K562 (cell line): ENCODE measurements around the gene C16orf74. TPM values are rescaled to one million over a fixed set of nuclear protein-coding genes. Genes with fewer than 3 reads are reported as not detected.
A peak's percentile ranks its signal among the peaks of the same experiment; 100 is the strongest.

Source experiments
- BDP1 ChIP-seq: IDR thresholded peaks from 3 replicates; pipeline ENCODE4 v1.6.1; 2011; ENCODE audit not compliant: insufficient read length, insufficient read depth
- BRCA1 ChIP-seq, 2 experiments: fragments of 450-650 bp in 1 of 2; sonication (generic) in 1 of 2; formaldehyde crosslinking in 1 of 2; IDR thresholded peaks; 2 replicates each; pipeline versions ENCODE4 v1.5.0 to v1.6.1; 2017 to 2020; ENCODE audit warnings: mild to moderate bottlenecking in 1 of 2, missing genetic modification reagents in 1 of 2
- C11orf30 ChIP-seq: fragments of 450-650 bp; IDR thresholded peaks from 2 replicates; pipeline ENCODE4 v1.6.1; 2016; ENCODE audit warnings: low read depth, mild to moderate bottlenecking
- ELF2 ChIP-seq: fragments of 250-450 bp; sonication (Bioruptor Pico); IDR thresholded peaks from 2 replicates; pipeline ENCODE4 v1.5.0; 2021; ENCODE audit warnings: mild to moderate bottlenecking
- ETV1 ChIP-seq: fragments of 450-650 bp; conservative IDR thresholded peaks from 2 replicates; pipeline ENCODE4 v1.6.1; 2016; ENCODE audit warnings: missing genetic modification characterization, control low read depth, low read depth, missing compliant biosample characterization
- FOS ChIP-seq: IDR thresholded peaks from 3 replicates; pipeline ENCODE4 v1.6.1; 2011; ENCODE audit not compliant: insufficient read length; ENCODE audit errors: extremely low read depth
- IRF2 ChIP-seq: sonication (generic); formaldehyde crosslinking; IDR thresholded peaks from 2 replicates; pipeline ENCODE4 v1.8.1; 2022; ENCODE audit warnings: mild to moderate bottlenecking, missing genetic modification reagents
- KDM4B ChIP-seq, 2 experiments: fragments of 450-650 bp in 1 of 2; sonication (generic) in 1 of 2; IDR thresholded peaks; 2 replicates each; pipeline ENCODE4 v1.6.1; 2016 to 2017; ENCODE audit warnings: borderline replicate concordance in 2 of 2, antibody characterized with exemption in 1 of 2, low read depth in 1 of 2, mild to moderate bottlenecking in 1 of 2
- KLF13 ChIP-seq: fragments of 450-650 bp; IDR thresholded peaks from 2 replicates; pipeline ENCODE4 v1.6.1; 2016; ENCODE audit warnings: missing genetic modification characterization, low read depth, mild to moderate bottlenecking, missing compliant biosample characterization, moderate library complexity, borderline replicate concordance
- LARP7 ChIP-seq: fragments of 450-650 bp; IDR thresholded peaks from 2 replicates; pipeline ENCODE4 v1.6.1; 2016
- MBD2 ChIP-seq: sonication (generic); IDR thresholded peaks from 2 replicates; pipeline ENCODE4 v1.6.1; 2016; ENCODE audit warnings: low read depth, borderline replicate concordance
- MEF2D ChIP-seq: conservative IDR thresholded peaks from 2 replicates; pipeline ENCODE4 v1.6.1; 2016; ENCODE audit warnings: low read depth, missing genetic modification characterization, missing compliant biosample characterization
- MTA3 ChIP-seq: fragments of 450-650 bp; formaldehyde crosslinking; IDR thresholded peaks from 2 replicates; pipeline ENCODE4 v1.6.1; 2017; ENCODE audit warnings: mild to moderate bottlenecking, borderline replicate concordance
- NBN ChIP-seq: fragments of 450-650 bp; IDR thresholded peaks from 2 replicates; pipeline ENCODE4 v1.6.1; 2016; ENCODE audit warnings: low read depth, mild to moderate bottlenecking
- NCOA2 ChIP-seq, 2 experiments: fragments of 450-650 bp; IDR thresholded peaks; 2 replicates each; pipeline ENCODE4 v1.6.1; 2018; ENCODE audit warnings: mild to moderate bottlenecking in 2 of 2, moderate library complexity in 1 of 2; ENCODE audit not compliant: partially characterized antibody in 2 of 2
- NR3C1 ChIP-seq: sonication (generic); formaldehyde crosslinking; IDR thresholded peaks from 2 replicates; pipeline ENCODE4 v1.8.1; 2022; ENCODE audit warnings: missing genetic modification reagents
- POLR2G ChIP-seq: fragments of 200-400 bp; formaldehyde crosslinking; IDR thresholded peaks from 2 replicates; pipeline ENCODE4 v1.6.1; 2017; ENCODE audit warnings: low read depth, mild to moderate bottlenecking, antibody characterized with exemption, low read length, moderate library complexity
- RBM34 ChIP-seq: fragments of 200-400 bp; formaldehyde crosslinking; IDR thresholded peaks from 2 replicates; pipeline ENCODE4 v1.6.1; 2018; ENCODE audit warnings: low read length, borderline replicate concordance; ENCODE audit not compliant: insufficient read depth
- SAFB ChIP-seq: fragments of 200-400 bp; formaldehyde crosslinking; IDR thresholded peaks from 2 replicates; pipeline ENCODE4 v1.6.1; 2017; ENCODE audit warnings: low read depth, low read length, borderline replicate concordance
- SP1 ChIP-seq: sonication (generic); formaldehyde crosslinking; IDR thresholded peaks from 2 replicates; pipeline ENCODE4 v1.8.1; 2022; ENCODE audit warnings: mild to moderate bottlenecking, missing genetic modification reagents
- SPI1 ChIP-seq: IDR thresholded peaks from 2 replicates; pipeline ENCODE4 v1.6.1; 2011; ENCODE audit warnings: low read depth, low read length, control low read depth, borderline replicate concordance
- SUPT5H ChIP-seq: fragments of 450-650 bp; IDR thresholded peaks from 2 replicates; pipeline ENCODE4 v1.6.1; 2016
- TCF7 ChIP-seq: sonication (generic); IDR thresholded peaks from 2 replicates; pipeline ENCODE4 v1.6.1; 2016; ENCODE audit warnings: antibody characterized with exemption, borderline replicate concordance
- ZNF224 ChIP-seq: sonication (generic); formaldehyde crosslinking; IDR thresholded peaks from 2 replicates; pipeline ENCODE4 v1.8.0; 2022; ENCODE audit warnings: mild to moderate bottlenecking, missing genetic modification reagents
- ZNF76 ChIP-seq: fragments of 250-450 bp; sonication (Bioruptor Pico); IDR thresholded peaks from 2 replicates; pipeline ENCODE4 v1.4.0; 2020; ENCODE audit warnings: mild to moderate bottlenecking, moderate library complexity, borderline replicate concordance
- polyA plus RNA-seq, 8 experiments: library from polyadenylated mRNA; depleted of rRNA in 4 of 8; stranded (reverse) in 5 of 8; unstranded in 3 of 8; fragments of >200 nt; fragmentation: Nextera tagmentation in 2 of 8; fragmentation: Illumina TruSeq in 1 of 8; extraction: Ambion mirVana in 2 of 8; extraction: Trizol in 1 of 8; gene quantifications; 2 replicates each; pipeline versions ENCODE4 v1.2.1 to v1.2.3, GENCODE V29; 2011 to 2014; ENCODE audit warnings: inconsistent platforms in 1 of 8, missing spikeins in 1 of 8
- total RNA-seq, 7 experiments: library from RNA; depleted of rRNA in 6 of 7; stranded (reverse); fragments of >200 nt in 6 of 7; fragmentation: Illumina TruSeq in 2 of 7; extraction: Trizol in 2 of 7; gene quantifications; 2 replicates each; pipeline versions ENCODE4 v1.2.1 to v1.2.3, GENCODE V29; 2011 to 2021; ENCODE audit warnings: low replicate concordance in 1 of 7
- TF ChIP-seq, protein P1 (sequence below): fragments of 450-650 bp; IDR thresholded peaks from 2 replicates; pipeline ENCODE4 v1.6.1; 2016; ENCODE audit warnings: missing biosample characterization, missing genetic modification characterization
- TF ChIP-seq, protein P2 (sequence below): sonication (generic); formaldehyde crosslinking; IDR thresholded peaks from 2 replicates; pipeline ENCODE4 v1.8.0; 2022; ENCODE audit warnings: mild to moderate bottlenecking, missing genetic modification reagents

C16orf74 gene
- total and polyA plus RNA-seq, 9 of the 15 experiments (the other 6 are each of a cell fraction or from before 2014, with no cell fraction given), result not detected

DNA sequence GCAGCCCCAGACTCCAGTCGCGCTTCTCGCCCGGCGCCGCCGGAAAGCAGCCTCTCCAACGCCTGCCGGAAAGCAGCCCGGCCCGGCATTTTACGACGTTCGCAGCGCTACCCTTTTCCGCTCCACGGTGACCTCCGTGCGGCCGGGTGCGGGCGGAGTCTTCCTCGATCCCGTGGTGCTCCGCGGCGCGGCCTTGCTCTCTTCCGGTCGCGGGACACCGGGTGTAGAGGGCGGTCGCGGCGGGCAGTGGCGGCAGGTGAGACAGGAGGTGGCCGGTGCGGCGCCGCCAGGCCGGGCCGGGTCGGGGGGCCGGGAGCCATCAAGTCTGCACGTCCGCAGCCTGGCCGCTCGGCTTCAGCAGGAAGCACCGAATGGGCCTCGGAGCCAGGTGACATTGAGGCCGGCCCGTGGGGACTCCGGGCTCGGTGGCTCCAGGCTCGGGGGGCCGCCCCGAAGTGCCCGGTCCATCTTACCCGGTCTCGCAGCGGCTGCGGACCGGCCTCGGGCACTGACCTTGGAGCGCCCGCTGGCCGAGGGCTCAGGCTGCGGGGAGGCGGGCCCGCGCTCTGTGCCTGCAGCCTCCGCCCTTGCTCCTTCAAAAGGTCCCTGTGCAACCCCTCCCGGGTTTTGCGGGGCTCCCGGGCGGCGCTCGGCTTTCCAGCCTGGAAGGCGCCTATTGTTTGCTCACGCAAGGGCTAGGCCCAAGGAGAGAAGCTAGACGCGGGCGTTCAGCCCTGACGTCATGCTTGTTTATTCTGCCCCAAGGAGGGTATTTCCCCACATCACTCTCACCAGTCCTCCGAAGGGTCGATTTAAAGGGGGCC, 48.8 kb upstream of the C16orf74 start, which contains the start of the genes COX4I1 and EMC8 (continued):
- no peak for TF ChIP-seq KLF13 (tag)
- TF ChIP-seq, protein P1, sequence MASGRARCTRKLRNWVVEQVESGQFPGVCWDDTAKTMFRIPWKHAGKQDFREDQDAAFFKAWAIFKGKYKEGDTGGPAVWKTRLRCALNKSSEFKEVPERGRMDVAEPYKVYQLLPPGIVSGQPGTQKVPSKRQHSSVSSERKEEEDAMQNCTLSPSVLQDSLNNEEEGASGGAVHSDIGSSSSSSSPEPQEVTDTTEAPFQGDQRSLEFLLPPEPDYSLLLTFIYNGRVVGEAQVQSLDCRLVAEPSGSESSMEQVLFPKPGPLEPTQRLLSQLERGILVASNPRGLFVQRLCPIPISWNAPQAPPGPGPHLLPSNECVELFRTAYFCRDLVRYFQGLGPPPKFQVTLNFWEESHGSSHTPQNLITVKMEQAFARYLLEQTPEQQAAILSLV (tag), result no peak
- TF ChIP-seq ZNF76 (CRISPR knock-in tag), result peak; percentile 85
- TF ChIP-seq NR3C1 (CRISPR knock-in tag), result no peak
- TF ChIP-seq SAFB, result no peak
- no peak for TF ChIP-seq IRF2 (CRISPR knock-in tag)
- no peak for TF ChIP-seq RBM34
- TF ChIP-seq KDM4B (IDR thresholded peaks at IDR 0.05; ENCODE audit: borderline replicate concordance in 2 of 2, low read depth in 1 of 2), result peak in 1 of 2 experiments; percentile 78; a peak in 1 of 4 replicates
- TF ChIP-seq MEF2D (tag), result no peak
- TF ChIP-seq MBD2, result peak; percentile 82; the same call in 1 of the 2 replicates
- peak; percentile 89 for TF ChIP-seq ELF2 (CRISPR knock-in tag)
- peak; percentile 63; the same call in 1 of the 2 replicates for TF ChIP-seq MTA3
- TF ChIP-seq ETV1 (tag), result peak; percentile 68; the same call in 1 of the 2 replicates
- peak; percentile 30; the same call in 1 of the 2 replicates for TF ChIP-seq SP1 (CRISPR knock-in tag)
- TF ChIP-seq POLR2G, result peak; percentile 99
- TF ChIP-seq, protein P2, sequence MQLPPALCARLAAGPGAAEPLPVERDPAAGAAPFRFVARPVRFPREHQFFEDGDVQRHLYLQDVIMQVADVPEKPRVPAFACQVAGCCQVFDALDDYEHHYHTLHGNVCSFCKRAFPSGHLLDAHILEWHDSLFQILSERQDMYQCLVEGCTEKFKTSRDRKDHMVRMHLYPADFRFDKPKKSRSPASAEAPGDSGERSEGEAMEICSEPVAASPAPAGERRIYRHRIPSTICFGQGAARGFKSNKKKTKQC, result peak; percentile 53; the same call in 1 of the 2 replicates
- TF ChIP-seq C11orf30, result peak; percentile 80
- no peak for TF ChIP-seq SPI1
- no peak for TF ChIP-seq LARP7
- TF ChIP-seq TCF7, result peak; percentile 67; the same call in 1 of the 2 replicates
- no peak for TF ChIP-seq NCOA2 (IDR thresholded peaks at IDR 0.05; ENCODE audit: partially characterized antibody in 2 of 2)
- 0 out of 2 replicates have a peak, but pooled peaks have one; percentile 52 for TF ChIP-seq ZNF224 (CRISPR knock-in tag)
- peak; percentile 4 for TF ChIP-seq FOS
- TF ChIP-seq BDP1, result no peak
- no peak for TF ChIP-seq NBN
- peak; percentile 95 for TF ChIP-seq SUPT5H
- TF ChIP-seq BRCA1 (IDR thresholded peaks at IDR 0.05), result no peak
- no peak for TF ChIP-seq BRCA1 (CRISPR knock-in tag; IDR thresholded peaks at IDR 0.05)
